ENCODE results near the gene FUCA2. TPM values are rescaled to one million over a fixed set of nuclear protein-coding genes. Genes with fewer than 3 reads are reported as not detected.
"Not testable (repeated sequence)": the region's sequence is repeated elsewhere in the genome, so short reads cannot be mapped to it uniquely, and the experiment has no call there.

FUCA2 gene
- total RNA-seq, 1 donor from 2014 or later, result 52.3 TPM

GRCh38 chr6:143449082-143449713, 62.3 kb downstream of the FUCA2 start:
- Mint-ChIP-seq H3K4me3 (peak overlapping the region; percentile 100), H3K4me1 (peaks cover 26% of the 10 kb centered on the region), H3K36me3 (ENCODE audit: low read depth) (no peaks in the 10 kb centered on the region), H3K27me3 (ENCODE audit: low read depth) (no peaks in the 10 kb centered on the region), H3K27ac (ENCODE audit: unreplicated experiment) (no peak overlapping the region), H3K9me3 (no peaks in the 10 kb centered on the region)
- TF ChIP-seq CTCF (conservative IDR thresholded peaks at IDR 0.05), result no peak
- no peak for DNase-seq (ENCODE audit: low read depth, low spot score)

DNA sequence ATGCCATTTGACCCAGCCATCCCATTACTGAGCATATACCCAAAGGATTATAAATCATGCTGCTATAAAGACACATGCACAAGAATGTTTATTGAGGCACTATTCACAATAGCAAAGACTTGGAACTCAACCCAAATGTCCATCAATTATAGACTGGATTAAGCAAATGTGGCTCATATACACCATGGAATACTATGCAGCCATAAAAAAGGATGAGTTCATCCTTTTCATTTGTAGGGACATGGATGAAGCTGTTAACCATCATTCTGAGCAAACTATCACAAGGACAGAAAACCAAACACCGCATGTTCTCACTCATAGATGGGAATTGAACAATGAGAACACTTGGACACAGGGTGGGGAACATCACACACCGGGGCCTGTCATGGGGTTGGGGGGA, 63.7 kb downstream of the FUCA2 start:
- not testable (repeated sequence) for H3K27ac Mint-ChIP-seq (ENCODE audit: unreplicated experiment); DNase-seq (ENCODE audit: low read depth, low spot score); H3K9me3 Mint-ChIP-seq; H3K36me3 Mint-ChIP-seq (ENCODE audit: low read depth); H3K27me3 Mint-ChIP-seq (ENCODE audit: low read depth)
- peak overlapping the region; percentile 70 for H3K4me3 Mint-ChIP-seq
- H3K4me1 Mint-ChIP-seq, result peaks cover 26% of the 10 kb centered on the region

Other genes with a start within 250 kb of the FUCA2 start
- 10.1 and 11.3 TPM in 2 replicates for gene ADAT2, start 61.0 kb downstream of the FUCA2 start, total RNA-seq
- 12.1 and 12.6 TPM in 2 replicates for gene PEX3, start 60.9 kb downstream of the FUCA2 start, total RNA-seq
- 15.1 and 17.9 TPM in 2 replicates for gene PHACTR2, start 166.2 kb upstream of the FUCA2 start, total RNA-seq

All from neural crest cell (in vitro differentiated cells).